Neuronal stem cell (in vitro differentiated cells): ENCODE data around the gene TMEM108.

Experiments
- DNase-seq: peaks from one replicate; pipeline ENCODE4 v3.0.0-alpha.2; 2013; ENCODE audit warnings: low spot score
- H2AFZ ChIP-seq: one replicate; pipeline ENCODE4 v1.6.1; 2013; ENCODE audit warnings: mild to moderate bottlenecking, low read length, inconsistent platforms
- H2AK5ac ChIP-seq: 2 replicates; pipeline ENCODE4 v1.6.1; 2013; ENCODE audit warnings: low read depth, mild to moderate bottlenecking, inconsistent platforms, low read length, moderate library complexity, mixed read lengths
- H2BK120ac ChIP-seq: 2 replicates; pipeline ENCODE4 v1.6.1; 2013; ENCODE audit warnings: low read depth, mild to moderate bottlenecking, inconsistent platforms, low read length, moderate library complexity, mixed read lengths
- H2BK12ac ChIP-seq: one replicate; pipeline ENCODE4 v1.6.1; 2013; ENCODE audit warnings: low read length, inconsistent platforms
- H2BK15ac ChIP-seq: 2 replicates; pipeline ENCODE4 v1.6.1; 2013; ENCODE audit warnings: mild to moderate bottlenecking, low read length, inconsistent platforms, mixed read lengths
- H2BK5ac ChIP-seq: one replicate; pipeline ENCODE4 v1.6.1; 2013; ENCODE audit warnings: inconsistent platforms, mild to moderate bottlenecking, low read length, moderate library complexity
- H3K14ac ChIP-seq: one replicate; pipeline ENCODE4 v1.6.1; 2013; ENCODE audit warnings: low read length, inconsistent platforms
- H3K18ac ChIP-seq: 2 replicates; pipeline ENCODE4 v1.6.1; 2013; ENCODE audit warnings: low read length, inconsistent platforms
- H3K23ac ChIP-seq: 2 replicates; pipeline ENCODE4 v1.6.1; 2013; ENCODE audit warnings: low read depth, mild to moderate bottlenecking, mixed read lengths, low read length, inconsistent platforms; ENCODE audit not compliant: poor library complexity
- H3K27ac ChIP-seq: replicated peaks from 3 replicates; pipeline ENCODE4 v1.5.1; 2013; ENCODE audit warnings: low read length, inconsistent platforms
- H3K27me3 ChIP-seq, 3 experiments: 2 replicates each; pipeline ENCODE4 v1.6.1; 2013; ENCODE audit warnings: low read length in 3 of 3, mild to moderate bottlenecking in 2 of 3, inconsistent platforms in 1 of 3, low read depth in 1 of 3, mixed read lengths in 1 of 3, moderate library complexity in 1 of 3; ENCODE audit not compliant: control insufficient read depth in 3 of 3, insufficient read depth in 3 of 3
- H3K36me3 ChIP-seq, 2 donors: replicated peaks in 1 of 2; 2 replicates each; pipeline ENCODE4 v1.6.1; 2013; ENCODE audit warnings: low read length in 2 of 2; ENCODE audit not compliant: control insufficient read depth in 2 of 2, insufficient read depth in 2 of 2
- H3K4ac ChIP-seq: 2 replicates; pipeline ENCODE4 v1.6.1; 2013; ENCODE audit warnings: inconsistent platforms, mild to moderate bottlenecking, low read length, moderate library complexity
- H3K4me1 ChIP-seq, 2 donors: 1 replicate in 1 of 2; 2 replicates in 1 of 2; pipeline ENCODE4 v1.6.1; 2013; ENCODE audit warnings: low read length in 2 of 2, low read depth in 1 of 2; ENCODE audit not compliant: control insufficient read depth in 2 of 2, insufficient read depth in 1 of 2
- H3K4me2 ChIP-seq: one replicate; pipeline ENCODE4 v1.6.1; 2013; ENCODE audit warnings: mild to moderate bottlenecking, low read length, inconsistent platforms; ENCODE audit not compliant: insufficient read depth, poor library complexity, severe bottlenecking
- H3K4me3 ChIP-seq, 2 donors: 2 replicates each; pipeline ENCODE4 v1.5.1; 2013; ENCODE audit warnings: low read length in 2 of 2, mild to moderate bottlenecking in 2 of 2, inconsistent platforms in 1 of 2, moderate library complexity in 1 of 2
- H3K79me1 ChIP-seq: one replicate; pipeline ENCODE4 v1.6.1; 2013; ENCODE audit warnings: low read depth, mild to moderate bottlenecking, inconsistent platforms, low read length, moderate library complexity
- H3K9ac ChIP-seq: one replicate; pipeline ENCODE4 v1.6.1; 2013; ENCODE audit warnings: mild to moderate bottlenecking, low read depth, low read length, inconsistent platforms; ENCODE audit not compliant: poor library complexity
- H3K9me3 ChIP-seq, 2 donors: replicated peaks in 1 of 2; 2 replicates each; pipeline versions ENCODE3 to v1.6.1; 2013; ENCODE audit warnings: low read length in 2 of 2, mild to moderate bottlenecking in 2 of 2, inconsistent platforms in 1 of 2, low read depth in 1 of 2, mixed read lengths in 1 of 2, moderate library complexity in 1 of 2; ENCODE audit not compliant: control insufficient read depth in 2 of 2, insufficient read depth in 1 of 2
- H4K8ac ChIP-seq: one replicate; pipeline ENCODE4 v1.6.1; 2013; ENCODE audit warnings: low read depth, mild to moderate bottlenecking, inconsistent platforms, low read length, moderate library complexity
- H4K91ac ChIP-seq: one replicate; pipeline ENCODE4 v1.6.1; 2013; ENCODE audit warnings: low read length, low read depth, mild to moderate bottlenecking, inconsistent platforms; ENCODE audit not compliant: poor library complexity
- WGBS, 2 donors: extraction: QIAGEN DNeasy Blood & Tissue Kit; methylation state at CpG; one replicate each; pipeline ENCODE4 v1.1.7; 2013; ENCODE audit warnings: missing lambda C conversion rate in 2 of 2, mixed read lengths in 1 of 2; ENCODE audit not compliant: insufficient read length in 2 of 2, insufficient replicate concordance in 1 of 2; ENCODE audit errors: extremely low coverage in 2 of 2; 5-methylcytosine and 5-hydroxymethylcytosine counted together

TMEM108 gene

DNA sequence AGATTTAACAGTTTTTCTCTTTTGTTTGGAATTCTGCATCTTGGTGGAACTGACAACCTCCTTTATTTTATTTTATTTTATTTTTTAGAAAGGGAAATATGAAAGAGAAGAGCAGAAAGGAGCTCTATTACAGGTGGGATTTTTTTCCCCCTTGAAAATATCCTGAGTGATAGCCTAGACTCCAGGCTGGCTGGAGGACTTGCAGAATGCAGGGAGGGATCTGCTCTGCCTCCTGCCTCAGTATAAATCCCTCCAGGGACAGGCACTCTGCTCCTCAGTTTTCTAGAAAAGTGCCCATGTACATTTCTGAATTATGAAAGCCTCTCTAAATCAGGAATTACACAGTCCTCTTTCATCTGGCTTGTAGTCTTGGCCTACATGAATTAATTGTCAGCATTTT, 173.7 kb downstream of the TMEM108 start:
- Histone ChIP-seq H2AK5ac (no peak overlapping the region), H4K8ac (no peak overlapping the region), H3K79me1 (no peaks in the 10 kb centered on the region), H3K4ac (no peak overlapping the region), H3K14ac (no peak overlapping the region), H3K9ac (no peak overlapping the region), H2BK120ac (no peak overlapping the region), H4K91ac (no peak overlapping the region), H2BK15ac (no peak overlapping the region), H2AFZ (no peak overlapping the region), H3K4me2 (no peak overlapping the region), H3K23ac (no peak overlapping the region), H3K4me1 (peaks cover 2 to 3% of the 10 kb centered on the region in 2 donors), H2BK5ac (no peak overlapping the region), H3K27me3 (no peaks in the 10 kb centered on the region), H3K36me3 (no peaks in the 10 kb centered on the region), H3K4me3 (no peak overlapping the region), H3K9me3 (peaks cover 0 to 2% of the 10 kb centered on the region in 2 donors), H3K18ac (no peak overlapping the region), H2BK12ac (no peak overlapping the region), H3K27ac (no peak overlapping the region)
- DNase-seq: no peak

GRCh38 chr3:133213937-133214336, 175.7 kb downstream of the TMEM108 start:
- Histone ChIP-seq H4K91ac (no peak overlapping the region), H3K4ac (no peak overlapping the region), H2BK120ac (no peak overlapping the region), H4K8ac (no peak overlapping the region), H3K9ac (no peak overlapping the region), H3K18ac (no peak overlapping the region), H2BK5ac (no peak overlapping the region), H3K14ac (no peak overlapping the region), H3K79me1 (no peaks in the 10 kb centered on the region), H3K4me3 (no peak overlapping the region), H3K9me3 (no peaks in the 10 kb centered on the region), H2AFZ (no peak overlapping the region), H3K4me1 (peaks cover 0 to 2% of the 10 kb centered on the region in 2 donors), H3K27ac (no peak overlapping the region), H3K4me2 (no peak overlapping the region), H2AK5ac (no peak overlapping the region), H3K27me3 (no peaks in the 10 kb centered on the region), H3K36me3 (no peaks in the 10 kb centered on the region), H2BK12ac (no peak overlapping the region), H2BK15ac (no peak overlapping the region), H3K23ac (no peak overlapping the region)
- DNase-seq: no peak
- WGBS, 2 donors: no CpG with 5 or more reads among the region's 2 CpGs

- Histone ChIP-seq H2BK15ac (no peak overlapping the region), H3K4me1 (peaks cover 0 to 6% of the 10 kb centered on the region in 2 donors), H3K36me3 (no peaks in the 10 kb centered on the region), H3K4ac (no peak overlapping the region), H2BK120ac (no peak overlapping the region), H2BK12ac (no peak overlapping the region), H3K9ac (no peak overlapping the region), H3K27ac (no peak overlapping the region), H3K9me3 (peaks cover 0 to 3% of the 10 kb centered on the region in 2 donors), H3K23ac (no peak overlapping the region), H3K79me1 (no peaks in the 10 kb centered on the region), H4K91ac (no peak overlapping the region), H2AFZ (no peak overlapping the region), H2AK5ac (no peak overlapping the region), H3K4me3 (no peak overlapping the region), H3K27me3 (no peaks in the 10 kb centered on the region), H3K18ac (no peak overlapping the region), H4K8ac (no peak overlapping the region), H3K4me2 (no peak overlapping the region), H3K14ac (no peak overlapping the region), H2BK5ac (no peak overlapping the region)
- no CpG with 5 or more reads among the region's 3 CpGs for WGBS, 2 donors
- DNase-seq: no peak
These were observed 189.6 kb downstream of the TMEM108 start for GRCh38 chr3:133227813-133228212.

DNA sequence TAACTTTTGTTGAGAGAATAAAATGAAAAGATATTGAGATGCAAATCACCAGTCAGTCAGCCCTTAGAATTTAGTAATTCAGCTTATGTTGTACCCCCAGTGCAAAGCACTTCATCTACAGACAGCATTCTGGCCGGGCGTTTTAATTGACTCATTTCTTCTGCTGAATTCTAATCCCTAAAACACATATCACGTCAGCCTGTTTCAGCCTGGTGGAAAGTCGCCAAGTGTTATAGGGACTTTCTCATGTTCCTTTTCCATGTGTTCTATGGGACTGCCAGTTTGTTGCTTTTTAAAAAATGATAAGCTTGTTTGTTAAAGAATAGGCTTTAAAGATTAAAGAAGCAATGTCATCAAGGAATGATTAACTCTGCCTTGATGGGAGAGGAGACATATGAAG, 192.0 kb downstream of the TMEM108 start:
- H3K18ac ChIP-seq: no peak overlapping the region
- H3K4me2 ChIP-seq: no peak overlapping the region
- no CpG with 5 or more reads among the region's 4 CpGs for WGBS, 2 donors
- H3K36me3 ChIP-seq: no peaks in the 10 kb centered on the region
- no peak overlapping the region for H2BK15ac ChIP-seq
- no peak overlapping the region for H3K9ac ChIP-seq
- no peak overlapping the region for H2BK5ac ChIP-seq
- peaks cover 0 to 6% of the 10 kb centered on the region in 2 donors for H3K4me1 ChIP-seq
- no peak for DNase-seq
- H3K9me3 ChIP-seq: no peaks in the 10 kb centered on the region
- H3K79me1 ChIP-seq: no peaks in the 10 kb centered on the region
- H4K91ac ChIP-seq: no peak overlapping the region
- no peak overlapping the region for H3K4ac ChIP-seq
- H3K4me3 ChIP-seq: no peak overlapping the region
- no peak overlapping the region for H3K14ac ChIP-seq
- no peak overlapping the region for H3K23ac ChIP-seq
- H2BK120ac ChIP-seq: no peak overlapping the region
- H2BK12ac ChIP-seq: no peak overlapping the region
- no peaks in the 10 kb centered on the region for H3K27me3 ChIP-seq
- H2AFZ ChIP-seq: no peak overlapping the region
- H2AK5ac ChIP-seq: no peak overlapping the region
- H3K27ac ChIP-seq: no peak overlapping the region
- H4K8ac ChIP-seq: no peak overlapping the region
